IPS DF 4.7 (cell line): ENCODE results near the gene EFHD1.

Experiments
- DNase-seq: peaks from one replicate; pipeline ENCODE4 v3.0.0-alpha.2; 2013; ENCODE audit warnings: low spot score; ENCODE audit errors: extremely low read depth

The EFHD1 gene

GRCh38 chr2:232633413-232634205 is at the start of gene EFHD1:
EFHD1 (plus strand) TSS chr2:232633604; CDS start chr2:232633705, 101 bp downstream.
- no peak for DNase-seq

- DNase-seq: no peak
Observed at GRCh38 chr2:232584238-232584637, 49.2 kb upstream of the EFHD1 start.

GRCh38 chr2:232586943-232587505 is 46.4 kb upstream of the EFHD1 start:
- no peak for DNase-seq

- no peak for DNase-seq
Observed at GRCh38 chr2:232587512-232587911, 45.9 kb upstream of the EFHD1 start.

- no peak for DNase-seq
Observed at GRCh38 chr2:232588031-232588430, 45.4 kb upstream of the EFHD1 start.

GRCh38 chr2:232588680-232589585 is 44.5 kb upstream of the EFHD1 start:
- DNase-seq: no peak

GRCh38 chr2:232592772-232593395 is 40.5 kb upstream of the EFHD1 start:
- no peak for DNase-seq

- no peak for DNase-seq
Observed at GRCh38 chr2:232593982-232594381, 39.4 kb upstream of the EFHD1 start.

GRCh38 chr2:232597362-232598079 is 35.9 kb upstream of the EFHD1 start:
- no peak for DNase-seq

- no peak for DNase-seq
Observed at GRCh38 chr2:232598293-232598692, 35.1 kb upstream of the EFHD1 start.

GRCh38 chr2:232600053-232600773 is 33.2 kb upstream of the EFHD1 start:
- DNase-seq: no peak

- no peak for DNase-seq
Observed at GRCh38 chr2:232603283-232603682, 30.1 kb upstream of the EFHD1 start.

- DNase-seq: no peak
Observed at GRCh38 chr2:232604535-232604934, 28.9 kb upstream of the EFHD1 start.

- DNase-seq: no peak
Observed at GRCh38 chr2:232607011-232607410, 26.4 kb upstream of the EFHD1 start.

GRCh38 chr2:232609607-232610006 is 23.8 kb upstream of the EFHD1 start:
- DNase-seq: no peak

GRCh38 chr2:232610081-232610480 is 23.3 kb upstream of the EFHD1 start:
- DNase-seq: no peak

GRCh38 chr2:232611061-232611460 is 22.3 kb upstream of the EFHD1 start:
- DNase-seq: no peak

- no peak for DNase-seq
Observed at GRCh38 chr2:232611559-232612218, 21.7 kb upstream of the EFHD1 start.

GRCh38 chr2:232613538-232614134 is 19.8 kb upstream of the EFHD1 start:
- no peak for DNase-seq
